WERI-Rb-1 (cell line): ENCODE results near the gene ROR2.

ENCODE experiments used
- DNase-seq: peaks from one replicate; pipeline ENCODE4 v3.0.0-alpha.2; 2020
- H3K27ac ChIP-seq: fragments of 250-450 bp; sonication (Bioruptor Pico); 2 replicates; pipeline ENCODE4 v1.5.1; 2020; ENCODE audit warnings: mild to moderate bottlenecking, moderate library complexity
- H3K27me3 ChIP-seq: fragments of 250-450 bp; sonication (Bioruptor Pico); 2 replicates; pipeline ENCODE4 v1.5.1; 2021; ENCODE audit warnings: mild to moderate bottlenecking, low read depth, moderate library complexity; ENCODE audit not compliant: insufficient read depth, severe bottlenecking
- H3K36me3 ChIP-seq: fragments of 250-450 bp; sonication (Bioruptor Pico); 2 replicates; pipeline ENCODE4 v1.5.1; 2020; ENCODE audit warnings: mild to moderate bottlenecking, moderate library complexity
- H3K4me3 ChIP-seq: 2 replicates; pipeline ENCODE4 v1.5.1; 2011; ENCODE audit warnings: low read depth, mild to moderate bottlenecking, control low read depth, low read length
- H3K9me3 ChIP-seq: fragments of 250-450 bp; sonication (Bioruptor Pico); 2 replicates; pipeline ENCODE4 v1.5.1; 2021; ENCODE audit warnings: mild to moderate bottlenecking, moderate library complexity; ENCODE audit not compliant: severe bottlenecking
- TF ChIP-seq, protein P1 (sequence below): IDR thresholded peaks from 2 replicates; pipeline ENCODE4 v1.5.1; 2011; ENCODE audit warnings: low read depth, mild to moderate bottlenecking, control low read depth, inconsistent platforms, low read length

ROR2 gene

DNA sequence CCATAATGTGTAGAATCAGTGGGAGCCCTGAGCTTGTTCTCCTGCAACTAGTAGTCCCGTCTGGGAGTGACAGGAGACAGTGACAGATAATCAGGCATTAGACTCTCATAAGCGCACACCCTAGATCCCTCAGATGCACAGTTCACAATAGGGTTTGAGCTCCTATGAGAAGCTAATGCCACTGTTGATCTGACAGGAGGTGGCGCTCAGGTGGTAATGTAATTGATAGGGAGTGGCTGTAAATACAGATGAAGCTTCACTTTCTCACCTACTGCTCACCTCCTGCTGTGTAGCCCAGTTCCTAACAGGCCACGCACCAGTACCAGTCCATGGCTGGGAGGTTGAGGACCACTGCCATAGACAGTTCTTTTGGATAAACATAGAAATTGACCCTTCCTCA lies 188.7 kb downstream of the ROR2 start:
- TF ChIP-seq, protein P1, sequence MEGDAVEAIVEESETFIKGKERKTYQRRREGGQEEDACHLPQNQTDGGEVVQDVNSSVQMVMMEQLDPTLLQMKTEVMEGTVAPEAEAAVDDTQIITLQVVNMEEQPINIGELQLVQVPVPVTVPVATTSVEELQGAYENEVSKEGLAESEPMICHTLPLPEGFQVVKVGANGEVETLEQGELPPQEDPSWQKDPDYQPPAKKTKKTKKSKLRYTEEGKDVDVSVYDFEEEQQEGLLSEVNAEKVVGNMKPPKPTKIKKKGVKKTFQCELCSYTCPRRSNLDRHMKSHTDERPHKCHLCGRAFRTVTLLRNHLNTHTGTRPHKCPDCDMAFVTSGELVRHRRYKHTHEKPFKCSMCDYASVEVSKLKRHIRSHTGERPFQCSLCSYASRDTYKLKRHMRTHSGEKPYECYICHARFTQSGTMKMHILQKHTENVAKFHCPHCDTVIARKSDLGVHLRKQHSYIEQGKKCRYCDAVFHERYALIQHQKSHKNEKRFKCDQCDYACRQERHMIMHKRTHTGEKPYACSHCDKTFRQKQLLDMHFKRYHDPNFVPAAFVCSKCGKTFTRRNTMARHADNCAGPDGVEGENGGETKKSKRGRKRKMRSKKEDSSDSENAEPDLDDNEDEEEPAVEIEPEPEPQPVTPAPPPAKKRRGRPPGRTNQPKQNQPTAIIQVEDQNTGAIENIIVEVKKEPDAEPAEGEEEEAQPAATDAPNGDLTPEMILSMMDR: peak; percentile 36; the same call in 1 of the 2 replicates
- no peak overlapping the region for H3K4me3 ChIP-seq
- no peaks in the 10 kb centered on the region for H3K27me3 ChIP-seq
- peak overlapping the region; percentile 51 for H3K27ac ChIP-seq
- H3K36me3 ChIP-seq: peaks cover 4% of the 10 kb centered on the region; the same call in 1 of the 2 replicates
- DNase-seq: peak; percentile 70
- H3K9me3 ChIP-seq: no peaks in the 10 kb centered on the region

DNA sequence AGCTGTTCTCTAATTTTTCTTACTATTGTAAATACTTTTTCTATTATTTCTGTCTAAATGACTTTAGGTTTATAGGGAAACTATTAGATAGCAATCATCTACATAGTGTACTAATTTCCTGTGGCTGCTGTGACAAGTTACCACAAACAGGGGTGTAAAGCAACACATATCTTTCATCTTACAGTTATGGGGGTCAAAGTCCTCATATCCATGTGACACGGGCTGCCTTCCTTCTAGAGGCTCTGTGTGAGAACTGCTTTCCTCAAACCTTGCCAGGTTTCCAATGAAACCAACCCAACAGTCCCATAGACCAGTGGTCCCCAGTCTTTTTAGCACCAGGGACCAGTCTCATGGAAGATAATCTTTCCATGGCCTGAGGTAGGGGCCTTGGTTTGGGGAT lies 189.1 kb downstream of the ROR2 start:
- DNase-seq: no peak
- Histone ChIP-seq H3K36me3 (peaks cover 7% of the 10 kb centered on the region), H3K27ac (no peak overlapping the region), H3K27me3 (no peaks in the 10 kb centered on the region), H3K4me3 (no peak overlapping the region), H3K9me3 (no peaks in the 10 kb centered on the region)
- TF ChIP-seq, protein P1: no peak

DNA sequence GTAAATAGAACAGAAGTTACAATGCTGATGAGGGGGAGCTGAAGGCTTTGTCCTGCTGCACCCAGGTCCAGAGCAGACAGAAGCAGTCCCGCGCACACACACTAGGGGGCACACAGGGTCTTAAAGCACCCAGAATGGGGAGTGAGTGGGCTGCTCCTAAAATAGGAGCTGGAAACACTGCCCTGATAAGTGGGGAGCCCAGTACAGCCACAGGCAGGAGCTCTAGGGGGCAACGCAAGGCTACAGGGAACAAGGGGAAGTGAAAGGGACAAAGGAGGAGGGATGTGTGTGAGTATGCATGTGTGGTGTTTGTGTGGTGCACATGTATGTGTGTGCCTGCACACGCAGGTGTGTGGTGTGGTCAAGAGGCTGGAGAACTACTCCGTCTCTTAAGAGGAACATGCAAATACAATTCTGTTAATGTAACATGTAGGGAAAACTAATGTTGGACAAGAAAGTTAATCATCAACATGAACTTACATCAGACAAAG lies 191.5 kb downstream of the ROR2 start:
- Histone ChIP-seq H3K9me3 (no peaks in the 10 kb centered on the region), H3K27me3 (no peaks in the 10 kb centered on the region), H3K4me3 (no peak overlapping the region), H3K36me3 (peaks cover 23% of the 10 kb centered on the region), H3K27ac (no peak overlapping the region)
- TF ChIP-seq, protein P1: peak; percentile 85
- peak; percentile 84 for DNase-seq

DNA sequence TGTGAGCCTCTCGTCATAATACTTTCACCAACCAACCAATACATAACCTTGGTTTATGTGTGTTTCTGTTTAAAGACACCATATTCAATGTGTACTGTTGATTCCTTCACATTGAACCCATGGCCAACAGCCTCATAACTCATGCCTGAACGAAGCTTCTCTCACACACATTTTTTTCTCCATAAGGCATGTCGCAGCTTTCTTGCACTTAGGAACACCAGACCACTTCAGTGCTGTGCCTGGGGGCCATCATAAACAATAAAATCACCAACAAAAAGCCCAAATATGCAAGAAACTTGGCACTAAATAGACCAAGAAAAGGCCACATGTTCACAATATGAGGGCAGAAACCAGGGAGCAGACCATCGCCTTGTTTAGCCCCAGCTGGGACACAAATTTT lies 192.2 kb downstream of the ROR2 start:
- Histone ChIP-seq H3K4me3 (no peak overlapping the region), H3K36me3 (peaks cover 23% of the 10 kb centered on the region), H3K9me3 (no peaks in the 10 kb centered on the region), H3K27me3 (no peaks in the 10 kb centered on the region), H3K27ac (no peak overlapping the region)
- no peak for DNase-seq
- TF ChIP-seq, protein P1: no peak

DNA sequence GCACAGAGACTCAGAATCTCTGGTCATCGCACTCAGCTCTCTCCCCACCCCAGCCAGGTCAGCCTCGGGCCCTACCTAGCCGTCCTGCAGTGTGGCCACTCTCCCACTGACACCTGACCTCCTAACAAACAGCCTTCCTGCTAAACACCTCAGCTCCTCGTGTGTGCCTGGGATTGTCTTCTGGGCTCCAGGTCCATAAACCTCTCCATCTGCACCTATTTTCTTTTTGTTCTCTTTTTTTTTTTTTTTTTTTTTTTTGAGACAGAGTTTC lies 193.6 kb downstream of the ROR2 start:
- TF ChIP-seq, protein P1: no peak
- H3K27me3 ChIP-seq: no peaks in the 10 kb centered on the region

DNA sequence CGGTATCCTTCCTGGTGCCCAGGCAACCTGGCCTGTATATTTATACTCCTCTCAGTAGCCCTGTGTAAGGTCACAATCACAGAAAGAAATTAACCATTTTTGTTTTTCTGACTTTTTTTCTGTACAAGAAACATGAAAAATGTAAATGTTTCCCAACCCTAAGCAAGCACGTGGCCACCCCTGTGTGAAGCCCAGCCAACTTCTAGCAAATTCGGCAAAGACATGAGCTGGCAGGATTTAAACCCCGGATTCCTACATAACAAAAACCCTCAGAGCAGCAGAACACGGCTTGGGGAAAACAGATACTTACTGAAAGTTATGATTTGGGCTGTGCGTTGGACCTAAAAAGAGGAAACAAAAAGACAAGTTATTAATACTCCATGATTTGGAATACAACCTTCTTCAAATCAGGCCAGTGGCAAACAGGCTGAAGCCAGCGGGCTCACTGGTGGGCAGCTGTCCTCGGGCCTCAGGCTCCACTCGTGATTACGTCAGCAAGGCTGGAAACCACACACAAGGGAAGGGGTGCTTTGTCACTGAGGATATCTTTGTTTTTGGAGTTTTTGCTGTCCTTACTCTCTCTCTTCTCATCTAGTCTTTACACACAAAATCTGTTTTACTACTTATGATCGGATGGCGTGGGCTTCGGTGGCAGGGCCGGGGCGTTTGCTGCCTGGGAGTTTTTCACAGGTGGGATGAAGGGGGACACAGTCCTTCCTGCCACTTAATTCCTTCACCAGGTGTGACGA lies 194.1 kb downstream of the ROR2 start:
- H3K36me3 ChIP-seq: peaks cover 23% of the 10 kb centered on the region
- no peak for DNase-seq
- H3K27ac ChIP-seq: no peak overlapping the region

More for the DNA sequence above, 193.6 kb downstream of the ROR2 start:
- H3K27ac ChIP-seq: no peak overlapping the region
- H3K36me3 ChIP-seq: peaks cover 23% of the 10 kb centered on the region
- H3K4me3 ChIP-seq: no peak overlapping the region
- no peak for DNase-seq
- H3K9me3 ChIP-seq: no peaks in the 10 kb centered on the region

More for the DNA sequence above, 194.1 kb downstream of the ROR2 start:
- no peaks in the 10 kb centered on the region for H3K9me3 ChIP-seq
- TF ChIP-seq, protein P1: no peak
- H3K4me3 ChIP-seq: no peak overlapping the region
- H3K27me3 ChIP-seq: no peaks in the 10 kb centered on the region
